HEK293 (cell line): ENCODE results near the gene TMEM238.

Experiments used
- CTCF ChIA-PET: fragments of 350-600 bp; formaldehyde crosslinking; extraction: SDS; loops from one replicate; lab custom pipeline; 2021; ENCODE audit warnings: antibody characterized with exemption; lab: Yijun Ruan, JAX
- POLR2A ChIA-PET: fragments of 300-600 bp; formaldehyde crosslinking; extraction: SDS; loops from one replicate; lab custom pipeline; 2020; ENCODE audit warnings: antibody characterized with exemption, inconsistent platforms; lab: Yijun Ruan, JAX
- H3K27ac ChIP-seq: fragments of 200-500 bp; sonication (Bioruptor generic); 2 replicates; pipeline ENCODE4 v1.5.1; 2014; ENCODE audit warnings: low read depth, low read length, control low read depth, inconsistent platforms; ENCODE audit errors: extremely low read depth
- H3K36me3 ChIP-seq, 2 experiments: fragments of 200-500 bp in 1 of 2; sonication (Bioruptor generic) in 1 of 2; 1 replicate in 1 of 2; 2 replicates in 1 of 2; pipeline ENCODE4 v1.5.1; 2014 to 2017; ENCODE audit warnings: inconsistent platforms in 2 of 2, low read length in 2 of 2; ENCODE audit not compliant: control insufficient read depth in 2 of 2, insufficient read depth in 1 of 2
- H3K4me1 ChIP-seq: fragments of 200-500 bp; sonication (Bioruptor generic); 2 replicates; pipeline ENCODE4 v1.5.1; 2014; ENCODE audit warnings: mild to moderate bottlenecking, low read length, inconsistent platforms; ENCODE audit not compliant: control insufficient read depth, insufficient read depth
- H3K4me3 ChIP-seq: 2 replicates; pipeline ENCODE4 v1.5.1; 2011; ENCODE audit warnings: low read depth, mild to moderate bottlenecking, control low read depth, low read length, moderate library complexity
- H3K9me3 ChIP-seq: fragments of 200-500 bp; sonication (Bioruptor generic); 2 replicates; pipeline ENCODE4 v1.5.1; 2014; ENCODE audit warnings: low read depth, low read length, inconsistent platforms; ENCODE audit not compliant: control insufficient read depth, insufficient read depth
- MYNN ChIP-seq: fragments of 450-650 bp; formaldehyde crosslinking; IDR thresholded peaks from 2 replicates; pipeline ENCODE4 v1.5.1; 2016; ENCODE audit warnings: missing biosample characterization, missing genetic modification characterization, borderline replicate concordance
- YY2 ChIP-seq: fragments of 450-650 bp; formaldehyde crosslinking; IDR thresholded peaks from 2 replicates; pipeline ENCODE4 v1.5.1; 2016; ENCODE audit warnings: missing biosample characterization, missing genetic modification characterization
- ZBTB21 ChIP-seq: fragments of 450-650 bp; formaldehyde crosslinking; IDR thresholded peaks from 2 replicates; pipeline ENCODE4 v1.5.1; 2017; ENCODE audit warnings: missing biosample characterization, missing genetic modification characterization
- ZNF169 ChIP-seq: fragments of 450-650 bp; formaldehyde crosslinking; IDR thresholded peaks from 2 replicates; pipeline ENCODE4 v1.5.1; 2016; ENCODE audit warnings: missing biosample characterization, missing genetic modification characterization
- ZNF335 ChIP-seq: fragments of 450-650 bp; formaldehyde crosslinking; conservative IDR thresholded peaks from 2 replicates; pipeline ENCODE4 v1.5.1; 2016; ENCODE audit warnings: missing biosample characterization, missing genetic modification characterization
- ZNF629 ChIP-seq: fragments of 450-650 bp; formaldehyde crosslinking; IDR thresholded peaks from 2 replicates; pipeline ENCODE4 v1.5.1; 2017; ENCODE audit warnings: missing biosample characterization, missing genetic modification characterization
- ZNF701 ChIP-seq: fragments of 450-650 bp; formaldehyde crosslinking; IDR thresholded peaks from 2 replicates; pipeline ENCODE4 v1.5.1; 2016; ENCODE audit warnings: missing biosample characterization, missing genetic modification characterization
- ZNF785 ChIP-seq: fragments of 450-650 bp; formaldehyde crosslinking; IDR thresholded peaks from 2 replicates; pipeline ENCODE4 v1.5.1; 2016; ENCODE audit warnings: missing biosample characterization, missing genetic modification characterization
- ZNF791 ChIP-seq: fragments of 450-650 bp; formaldehyde crosslinking; IDR thresholded peaks from 2 replicates; pipeline ENCODE4 v1.5.1; 2016; ENCODE audit warnings: missing biosample characterization, missing genetic modification characterization
- ZSCAN16 ChIP-seq: fragments of 450-650 bp; formaldehyde crosslinking; IDR thresholded peaks from 2 replicates; pipeline ENCODE4 v1.5.1; 2016; ENCODE audit warnings: missing biosample characterization, missing genetic modification characterization
- ZSCAN30 ChIP-seq: fragments of 450-650 bp; IDR thresholded peaks from 2 replicates; pipeline ENCODE4 v1.5.1; 2018; ENCODE audit warnings: missing biosample characterization, mild to moderate bottlenecking, missing genetic modification characterization, moderate library complexity
- TF ChIP-seq, protein P1 (sequence below): fragments of 450-650 bp; formaldehyde crosslinking; IDR thresholded peaks from 2 replicates; pipeline ENCODE4 v1.5.1; 2016; ENCODE audit warnings: missing biosample characterization, missing genetic modification characterization
- TF ChIP-seq, protein P2 (sequence below): fragments of 450-650 bp; formaldehyde crosslinking; IDR thresholded peaks from 2 replicates; pipeline ENCODE4 v1.5.1; 2016; ENCODE audit warnings: missing biosample characterization, missing genetic modification characterization
- TF ChIP-seq, protein P3 (sequence below): fragments of 450-650 bp; formaldehyde crosslinking; IDR thresholded peaks from 2 replicates; pipeline ENCODE4 v1.5.1; 2016; ENCODE audit warnings: missing biosample characterization, missing genetic modification characterization, low read depth

Gene TMEM238

DNA sequence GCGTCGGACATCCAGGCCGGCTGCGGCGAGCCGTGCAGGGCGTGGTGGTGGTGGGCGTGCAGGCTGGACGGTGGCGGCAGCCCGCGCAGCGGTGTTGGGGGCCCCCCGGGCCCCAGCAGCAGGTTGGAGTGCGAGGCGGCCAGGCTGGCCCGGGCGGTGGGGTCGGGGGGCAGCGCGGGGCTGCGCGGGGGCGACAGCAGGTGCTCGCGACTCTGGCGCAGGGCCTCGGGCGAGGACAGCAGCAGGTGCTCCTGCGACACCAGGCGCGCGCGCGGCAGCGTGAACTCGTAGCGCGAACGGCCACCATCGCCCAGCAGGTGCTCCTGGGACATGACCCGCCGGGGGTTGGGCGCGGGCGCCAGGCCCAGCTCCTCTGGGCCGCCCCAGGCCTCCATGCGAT lies 49.2 kb upstream of the TMEM238 start:
- no peak overlapping the region for H3K4me3 ChIP-seq
- H3K4me1 ChIP-seq, result no peaks in the 10 kb centered on the region; the same call in 1 of the 2 replicates
- ChIA-PET CTCF (no interaction called here), POLR2A (no interaction called here)
- TF ChIP-seq, protein P1, sequence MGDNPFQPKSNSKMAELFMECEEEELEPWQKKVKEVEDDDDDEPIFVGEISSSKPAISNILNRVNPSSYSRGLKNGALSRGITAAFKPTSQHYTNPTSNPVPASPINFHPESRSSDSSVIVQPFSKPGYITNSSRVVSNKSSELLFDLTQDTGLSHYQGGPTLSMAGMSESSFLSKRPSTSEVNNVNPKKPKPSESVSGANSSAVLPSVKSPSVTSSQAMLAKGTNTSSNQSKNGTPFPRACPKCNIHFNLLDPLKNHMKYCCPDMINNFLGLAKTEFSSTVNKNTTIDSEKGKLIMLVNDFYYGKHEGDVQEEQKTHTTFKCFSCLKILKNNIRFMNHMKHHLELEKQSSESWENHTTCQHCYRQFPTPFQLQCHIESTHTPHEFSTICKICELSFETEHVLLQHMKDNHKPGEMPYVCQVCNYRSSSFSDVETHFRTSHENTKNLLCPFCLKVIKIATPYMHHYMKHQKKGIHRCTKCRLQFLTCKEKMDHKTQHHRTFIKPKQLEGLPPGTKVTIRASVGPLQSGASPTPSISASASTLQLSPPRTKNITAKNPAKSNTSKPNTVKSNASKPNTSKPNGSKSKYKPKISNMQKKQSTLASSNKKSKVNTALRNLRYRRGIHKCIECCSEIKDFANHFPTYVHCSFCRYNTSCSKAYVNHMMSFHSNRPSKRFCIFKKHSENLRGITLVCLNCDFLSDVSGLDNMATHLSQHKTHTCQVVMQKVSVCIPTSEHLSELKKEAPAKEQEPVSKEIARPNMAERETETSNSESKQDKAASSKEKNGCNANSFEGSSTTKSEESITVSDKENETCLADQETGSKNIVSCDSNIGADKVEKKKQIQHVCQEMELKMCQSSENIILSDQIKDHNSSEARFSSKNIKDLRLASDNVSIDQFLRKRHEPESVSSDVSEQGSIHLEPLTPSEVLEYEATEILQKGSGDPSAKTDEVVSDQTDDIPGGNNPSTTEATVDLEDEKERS (tag by site-specific recombination), result no peak
- TF ChIP-seq ZNF785 (tag by site-specific recombination), result no peak
- no peak for TF ChIP-seq ZNF701 (tag by site-specific recombination)
- H3K27ac ChIP-seq, result no peak overlapping the region
- H3K9me3 ChIP-seq, result no peaks in the 10 kb centered on the region
- H3K36me3 ChIP-seq, result no peaks in the 10 kb centered on the region

DNA sequence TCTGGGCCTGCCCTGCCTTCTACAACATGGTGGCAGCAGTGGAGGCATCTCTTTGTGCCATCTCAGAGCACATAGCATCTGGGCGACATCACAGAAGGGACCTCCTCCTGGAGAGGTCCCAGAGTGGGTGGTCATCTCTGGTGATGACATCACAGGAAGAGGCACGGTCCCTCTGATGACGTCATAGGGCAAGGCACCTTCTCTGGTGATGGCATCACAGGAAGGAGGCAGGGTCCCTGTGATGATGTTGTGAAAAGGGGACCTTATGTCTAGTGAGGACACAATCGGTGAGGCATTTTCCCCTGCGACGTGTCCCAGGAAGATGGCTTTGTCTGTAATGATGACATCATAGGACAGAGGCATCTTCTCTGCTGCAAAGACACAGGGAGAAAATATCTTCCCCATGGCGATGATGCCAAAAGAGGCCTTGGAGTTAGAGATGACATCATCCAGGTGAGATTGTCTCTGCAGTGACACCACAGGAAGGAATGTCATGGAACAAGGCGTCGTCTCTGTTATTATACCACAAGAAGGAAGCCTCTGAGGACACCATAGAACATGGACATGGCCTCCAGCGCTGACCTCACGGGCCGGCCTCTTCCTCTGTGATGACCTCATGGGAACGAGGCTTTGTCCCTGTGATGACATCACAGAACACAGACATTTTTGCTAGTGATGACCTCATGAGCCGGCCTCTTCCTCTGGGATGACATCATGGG lies 48.3 kb upstream of the TMEM238 start:
- Histone ChIP-seq H3K4me1 (no peaks in the 10 kb centered on the region), H3K4me3 (no peak overlapping the region), H3K27ac (no peak overlapping the region), H3K36me3 (no peaks in the 10 kb centered on the region), H3K9me3 (no peaks in the 10 kb centered on the region)
- TF ChIP-seq ZNF629 (tag by site-specific recombination), result peak; percentile 94
- TF ChIP-seq ZNF169, result 0 out of 2 replicates have a peak, but pooled peaks have one; percentile 27
- no peak for TF ChIP-seq MYNN (tag by site-specific recombination)
- no peak for TF ChIP-seq ZSCAN30 (tag by site-specific recombination)
- no peak for TF ChIP-seq ZSCAN16 (tag by site-specific recombination)
- peak; percentile 80 for TF ChIP-seq ZNF335 (tag by site-specific recombination)
- peak; percentile 71 for TF ChIP-seq YY2
- TF ChIP-seq, protein P2, sequence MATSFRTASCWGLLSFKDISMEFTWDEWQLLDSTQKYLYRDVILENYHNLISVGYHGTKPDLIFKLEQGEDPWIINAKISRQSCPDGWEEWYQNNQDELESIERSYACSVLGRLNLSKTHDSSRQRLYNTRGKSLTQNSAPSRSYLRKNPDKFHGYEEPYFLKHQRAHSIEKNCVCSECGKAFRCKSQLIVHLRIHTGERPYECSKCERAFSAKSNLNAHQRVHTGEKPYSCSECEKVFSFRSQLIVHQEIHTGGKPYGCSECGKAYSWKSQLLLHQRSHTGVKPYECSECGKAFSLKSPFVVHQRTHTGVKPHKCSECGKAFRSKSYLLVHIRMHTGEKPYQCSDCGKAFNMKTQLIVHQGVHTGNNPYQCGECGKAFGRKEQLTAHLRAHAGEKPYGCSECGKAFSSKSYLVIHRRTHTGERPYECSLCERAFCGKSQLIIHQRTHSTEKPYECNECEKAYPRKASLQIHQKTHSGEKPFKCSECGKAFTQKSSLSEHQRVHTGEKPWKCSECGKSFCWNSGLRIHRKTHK (tag by site-specific recombination), result no peak
- TF ChIP-seq, protein P3, sequence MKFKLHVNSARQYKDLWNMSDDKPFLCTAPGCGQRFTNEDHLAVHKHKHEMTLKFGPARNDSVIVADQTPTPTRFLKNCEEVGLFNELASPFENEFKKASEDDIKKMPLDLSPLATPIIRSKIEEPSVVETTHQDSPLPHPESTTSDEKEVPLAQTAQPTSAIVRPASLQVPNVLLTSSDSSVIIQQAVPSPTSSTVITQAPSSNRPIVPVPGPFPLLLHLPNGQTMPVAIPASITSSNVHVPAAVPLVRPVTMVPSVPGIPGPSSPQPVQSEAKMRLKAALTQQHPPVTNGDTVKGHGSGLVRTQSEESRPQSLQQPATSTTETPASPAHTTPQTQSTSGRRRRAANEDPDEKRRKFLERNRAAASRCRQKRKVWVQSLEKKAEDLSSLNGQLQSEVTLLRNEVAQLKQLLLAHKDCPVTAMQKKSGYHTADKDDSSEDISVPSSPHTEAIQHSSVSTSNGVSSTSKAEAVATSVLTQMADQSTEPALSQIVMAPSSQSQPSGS, result peak; percentile 91
- TF ChIP-seq ZBTB21 (tag by site-specific recombination), result peak; percentile 93
- ChIA-PET POLR2A (no interaction called here), CTCF (interaction anchor here (1.0 kb wide), 1 partner anchor 14 kb away, joined by 3 read pairs; no protein-coding TSS in a partner anchor)

DNA sequence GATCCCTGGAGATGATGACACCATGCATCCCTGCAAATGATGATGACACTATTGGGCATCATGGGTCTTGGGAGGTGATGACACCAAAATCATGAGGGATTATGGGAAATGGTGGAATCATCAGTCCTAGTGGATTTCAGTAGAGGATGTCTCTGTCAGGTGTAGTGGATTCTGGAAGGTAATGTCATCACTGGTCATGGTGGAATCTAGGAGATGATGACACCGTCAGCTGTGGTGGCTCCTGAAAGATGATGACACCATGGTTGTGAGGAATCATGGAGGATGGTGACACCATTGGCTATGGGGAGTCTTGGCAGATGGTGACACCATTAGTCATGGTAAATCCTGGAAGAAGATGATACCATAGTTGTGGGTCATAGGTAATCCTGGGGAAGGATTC lies 47.1 kb upstream of the TMEM238 start:
- POLR2A ChIA-PET, result no interaction called here
- no peak overlapping the region for H3K4me3 ChIP-seq
- H3K9me3 ChIP-seq, result no peaks in the 10 kb centered on the region
- no peaks in the 10 kb centered on the region for H3K36me3 ChIP-seq
- no peak overlapping the region for H3K27ac ChIP-seq
- no peaks in the 10 kb centered on the region for H3K4me1 ChIP-seq
- TF ChIP-seq, protein P3, result peak; percentile 40; the same call in 1 of the 2 replicates
- no peak for TF ChIP-seq ZNF791 (tag by site-specific recombination)
- TF ChIP-seq, all 188 proteins: peak for 1
- CTCF ChIA-PET, result interaction anchor here (1.0 kb wide), 1 partner anchor 13 kb away, joined by 3 read pairs; no protein-coding TSS in a partner anchor
